HG02970 (cell line): ENCODE data around the gene ING3.

Experiments used
- ATAC-seq: cut with Tn5 transposase; IDR thresholded peaks from one replicate; pipeline ENCODE4 v1.9.1; 2021; ENCODE audit warnings: mild to moderate bottlenecking, moderate library complexity, moderate number of reproducible peaks; ENCODE audit not compliant: unreplicated experiment, low FRiP score

ING3 gene

GRCh38 chr7:121020989-121021969 lies 70.7 kb downstream of the ING3 start:
- ATAC-seq = no peak

GRCh38 chr7:121023194-121023593 lies 72.6 kb downstream of the ING3 start:
- no peak for ATAC-seq

GRCh38 chr7:121023683-121024511 lies 73.3 kb downstream of the ING3 start:
- ATAC-seq = no peak

GRCh38 chr7:121024611-121025010 lies 74.0 kb downstream of the ING3 start:
- ATAC-seq = no peak

- ATAC-seq = no peak
Measured at GRCh38 chr7:121026159-121026558, 75.6 kb downstream of the ING3 start.

GRCh38 chr7:121026577-121027111 lies 76.1 kb downstream of the ING3 start:
- ATAC-seq = no peak
